GM21390 (cell line): ENCODE data around the gene BAZ2B.

Experiments
- ATAC-seq: cut with Tn5 transposase; IDR thresholded peaks from one replicate; pipeline ENCODE4 v1.9.1; 2021; ENCODE audit not compliant: unreplicated experiment

BAZ2B gene

DNA sequence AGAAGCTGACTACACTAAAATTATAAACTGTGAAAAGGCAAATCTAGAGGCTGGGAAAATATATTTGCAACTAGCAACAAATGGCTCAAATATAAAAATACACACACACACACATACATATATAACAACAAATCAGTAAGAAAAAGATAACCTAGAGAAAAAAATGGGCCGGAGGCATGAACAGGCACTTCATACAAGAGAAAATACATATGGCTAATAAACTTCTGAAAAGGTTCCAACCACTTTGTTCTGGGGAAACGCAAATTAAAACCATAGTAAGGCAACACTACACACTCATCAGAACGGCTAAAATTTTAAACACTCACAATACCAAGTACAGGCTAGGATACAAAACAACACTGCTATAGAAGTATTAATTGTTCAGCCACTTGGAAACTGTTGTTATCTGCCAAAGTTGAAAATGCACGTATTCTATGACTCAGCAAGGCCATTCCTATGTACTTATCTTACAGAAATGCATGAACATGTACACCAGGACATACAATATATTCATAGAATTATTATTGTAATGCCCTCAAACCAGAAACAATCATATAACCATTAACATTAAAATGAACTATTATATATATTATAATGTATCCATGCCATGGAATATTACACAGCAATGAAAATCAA, 345.5 kb downstream of the BAZ2B start:
- ATAC-seq, result no peak
